Lower leg skin (tissue), 4 donors: ENCODE measurements around the gene OGFOD1. TPM values are rescaled to one million over a fixed set of nuclear protein-coding genes. Genes with fewer than 3 reads are reported as not detected.

ENCODE experiments used
- DNase-seq, 2 donors: peaks; one replicate each; pipeline ENCODE4 v3.0.0-alpha.2; 2019; ENCODE audit warnings: low spot score in 2 of 2
- H3K4me3 ChIP-seq: fragments of 200-600 bp; sonication (generic); 2 replicates; pipeline ENCODE4 v1.5.1; 2017; ENCODE audit warnings: mild to moderate bottlenecking, low read depth; ENCODE audit not compliant: poor library complexity, severe bottlenecking
- POLR2A ChIP-seq, 2 donors: fragments of 450-650 bp; IDR thresholded peaks; one replicate each; pipeline ENCODE4 v1.6.1; 2016 to 2017; ENCODE audit warnings: antibody characterized with exemption in 2 of 2, mild to moderate bottlenecking in 1 of 2, moderate library complexity in 1 of 2
- WGBS, 2 donors: methylation state at CpG; one replicate each; pipeline ENCODE4 v1.1.5; 2018; 5-methylcytosine and 5-hydroxymethylcytosine counted together
- intact Hi-C: fragments of 100-400 bp; cut with DNase I; formaldehyde crosslinking; loops from one replicate; pipeline ENCODE4 v1.15.0; 2023; ENCODE audit warnings: low total_unique reads
- total RNA-seq, 4 donors: library from RNA; depleted of rRNA; stranded (reverse); fragments of >200 nt; gene quantifications; one replicate each; pipeline ENCODE4 v1.1.0, GENCODE V29; 2016
- TF ChIP-seq, protein P1 (sequence below), 3 donors: fragments of 450-650 bp; IDR thresholded peaks; one replicate each; pipeline ENCODE4 v1.5.1; 2016; ENCODE audit warnings: antibody characterized with exemption in 3 of 3, mild to moderate bottlenecking in 3 of 3, moderate library complexity in 2 of 3

The OGFOD1 gene
- total RNA-seq, 4 donors from 2014 or later, result 17.0 to 42.2 (median 34.6) TPM

DNA sequence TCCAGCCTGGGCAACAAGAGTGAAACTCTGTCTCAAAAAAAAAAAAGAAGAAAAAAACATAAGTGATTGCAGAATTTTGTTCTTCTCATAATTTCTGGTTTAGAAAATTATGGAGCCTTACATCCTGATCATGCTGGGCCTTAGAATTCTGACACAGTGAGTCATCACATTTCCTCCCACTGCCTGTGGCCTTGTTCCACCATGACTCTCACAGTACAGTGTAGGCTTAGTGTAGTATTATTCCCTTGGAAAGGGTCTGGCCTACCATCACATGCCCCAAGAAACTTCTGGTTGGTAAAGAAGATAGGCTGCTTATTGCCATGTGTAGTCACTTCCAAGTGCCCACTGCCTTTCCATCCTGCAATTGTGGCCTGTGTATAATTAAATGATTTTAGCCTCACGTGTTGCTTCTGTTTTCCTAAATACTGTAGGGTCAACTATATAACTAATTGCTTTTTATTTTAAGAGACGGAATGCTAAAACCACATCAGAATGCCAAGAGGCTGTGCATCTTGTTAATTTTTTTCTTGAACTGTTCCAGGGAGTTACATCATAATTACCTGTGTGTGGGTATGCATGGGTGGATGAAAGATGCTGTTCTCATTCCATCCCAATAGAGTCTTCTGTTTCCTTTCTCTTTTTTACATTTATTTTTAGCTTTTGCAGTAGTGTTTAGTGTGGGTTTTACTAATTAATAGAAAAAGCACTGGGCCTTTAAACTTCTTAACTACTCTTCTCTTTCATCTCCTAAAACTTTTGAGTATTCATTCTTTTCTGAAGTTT, 25.9 kb downstream of the OGFOD1 start:
- intact Hi-C loops, result no loop called here
- TF ChIP-seq, protein P1, sequence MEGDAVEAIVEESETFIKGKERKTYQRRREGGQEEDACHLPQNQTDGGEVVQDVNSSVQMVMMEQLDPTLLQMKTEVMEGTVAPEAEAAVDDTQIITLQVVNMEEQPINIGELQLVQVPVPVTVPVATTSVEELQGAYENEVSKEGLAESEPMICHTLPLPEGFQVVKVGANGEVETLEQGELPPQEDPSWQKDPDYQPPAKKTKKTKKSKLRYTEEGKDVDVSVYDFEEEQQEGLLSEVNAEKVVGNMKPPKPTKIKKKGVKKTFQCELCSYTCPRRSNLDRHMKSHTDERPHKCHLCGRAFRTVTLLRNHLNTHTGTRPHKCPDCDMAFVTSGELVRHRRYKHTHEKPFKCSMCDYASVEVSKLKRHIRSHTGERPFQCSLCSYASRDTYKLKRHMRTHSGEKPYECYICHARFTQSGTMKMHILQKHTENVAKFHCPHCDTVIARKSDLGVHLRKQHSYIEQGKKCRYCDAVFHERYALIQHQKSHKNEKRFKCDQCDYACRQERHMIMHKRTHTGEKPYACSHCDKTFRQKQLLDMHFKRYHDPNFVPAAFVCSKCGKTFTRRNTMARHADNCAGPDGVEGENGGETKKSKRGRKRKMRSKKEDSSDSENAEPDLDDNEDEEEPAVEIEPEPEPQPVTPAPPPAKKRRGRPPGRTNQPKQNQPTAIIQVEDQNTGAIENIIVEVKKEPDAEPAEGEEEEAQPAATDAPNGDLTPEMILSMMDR (IDR thresholded peaks at IDR 0.05), result no peak
- TF ChIP-seq POLR2A (IDR thresholded peaks at IDR 0.05), result no peak
- 76% methylated on average over 2 of the region's 2 CpGs for WGBS, 2 donors
- H3K4me3 ChIP-seq, result no peak overlapping the region
- no peak for DNase-seq

DNA sequence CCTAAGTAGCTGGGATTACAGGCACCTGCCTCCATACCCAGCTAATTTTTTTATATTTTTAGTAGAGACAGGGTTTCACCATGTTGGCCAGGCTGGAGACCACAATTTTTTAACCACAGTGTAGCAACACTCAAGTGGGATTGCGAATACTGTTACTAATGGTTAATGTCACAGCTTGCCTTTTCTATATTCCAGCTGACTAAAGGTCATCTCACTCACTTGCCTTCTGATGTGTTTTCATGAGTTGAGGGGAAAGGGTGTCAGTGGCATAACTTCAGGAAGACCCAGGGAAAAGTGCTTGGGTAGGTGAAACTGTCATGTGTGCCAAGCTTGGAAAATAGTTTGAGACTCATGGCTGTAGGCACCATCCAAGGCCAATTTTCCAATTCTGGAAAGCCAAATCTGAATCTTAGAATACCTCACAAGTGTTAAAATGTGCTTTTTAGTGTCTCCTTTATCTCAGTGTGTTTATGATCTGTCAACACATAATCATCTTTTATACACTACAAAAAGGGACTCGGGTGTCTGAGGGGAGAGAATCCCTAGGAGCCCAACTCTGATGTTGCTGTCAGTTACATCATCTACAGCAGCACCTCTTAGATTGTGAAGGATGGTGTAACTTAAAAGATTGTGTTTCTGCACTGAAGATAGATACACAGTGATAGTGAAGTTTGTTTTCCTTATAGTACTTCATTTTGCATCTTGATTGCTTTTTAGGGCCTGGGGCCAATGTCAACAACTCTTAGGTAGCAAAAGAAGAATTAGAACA, 27.1 kb downstream of the OGFOD1 start:
- DNase-seq, result no peak
- 78 to 81% methylated on average over 2 of the region's 2 CpGs for WGBS, 2 donors
- TF ChIP-seq POLR2A (IDR thresholded peaks at IDR 0.05), result no peak
- TF ChIP-seq, protein P1 (IDR thresholded peaks at IDR 0.05), result no peak
- intact Hi-C loops, result no loop called here
- H3K4me3 ChIP-seq, result no peak overlapping the region

DNA sequence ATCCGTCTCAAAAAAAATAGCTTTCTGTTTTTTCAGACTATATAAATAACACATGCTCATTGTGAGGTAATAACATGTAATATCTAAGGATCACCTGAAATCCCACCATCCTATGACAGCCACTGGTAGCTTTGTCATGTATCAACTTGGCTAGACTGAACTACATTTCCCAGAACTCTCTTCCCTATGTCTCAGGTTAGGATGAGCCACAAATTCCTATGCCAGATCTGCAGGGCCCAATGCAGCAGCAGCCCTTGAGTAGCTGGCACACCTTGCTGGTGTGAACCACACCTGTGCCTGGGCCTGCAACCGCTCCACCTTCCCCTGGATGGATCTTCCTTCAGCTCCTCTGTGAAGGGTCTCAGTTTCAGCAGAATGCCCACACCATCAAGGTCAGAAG, 28.1 kb downstream of the OGFOD1 start:
- intact Hi-C loops, result no loop called here
- DNase-seq, result no peak
- no peak overlapping the region for H3K4me3 ChIP-seq
- WGBS, 2 donors, result 75 to 80% methylated on average over 2 of the region's 2 CpGs
- TF ChIP-seq, protein P1 (IDR thresholded peaks at IDR 0.05), result no peak
- TF ChIP-seq POLR2A (IDR thresholded peaks at IDR 0.05), result no peak

DNA sequence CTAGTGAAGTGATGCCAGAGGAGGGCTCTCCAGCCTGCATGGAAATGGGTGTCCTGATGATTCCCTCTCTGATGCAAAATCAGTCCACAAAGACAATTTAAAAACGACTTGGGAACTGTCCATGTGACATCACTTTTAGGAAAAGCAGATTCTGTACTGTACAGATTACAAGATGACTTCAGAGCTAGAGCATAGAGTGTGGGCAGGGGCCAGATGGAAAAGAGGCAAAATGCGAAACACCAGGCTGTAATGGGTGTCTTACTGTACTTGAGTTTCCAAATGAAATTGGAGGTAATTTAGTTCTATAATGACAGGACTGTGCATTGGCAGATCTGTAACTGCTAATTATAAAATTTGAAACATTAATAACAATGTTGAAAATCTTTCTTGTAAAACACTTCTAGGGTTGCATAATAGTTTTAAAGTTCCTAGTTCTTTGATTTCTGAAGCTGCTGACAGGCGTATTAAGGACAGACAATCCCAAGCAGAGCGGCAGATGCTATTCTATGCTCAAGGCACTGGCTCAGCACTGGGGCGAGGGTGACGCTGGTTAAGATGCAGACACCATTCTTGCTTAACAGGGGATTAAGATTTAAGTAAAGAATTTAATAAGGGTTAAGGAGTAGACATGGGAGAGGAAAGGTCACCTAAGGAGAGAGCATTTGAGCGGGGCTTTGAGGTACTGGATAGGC, 29.6 kb downstream of the OGFOD1 start:
- DNase-seq, result no peak
- no peak for TF ChIP-seq POLR2A (IDR thresholded peaks at IDR 0.05)
- TF ChIP-seq, protein P1 (IDR thresholded peaks at IDR 0.05), result no peak
- no peak overlapping the region for H3K4me3 ChIP-seq
- intact Hi-C loops, result no loop called here
- 78 to 80% methylated on average over 7 of the region's 7 CpGs for WGBS, 2 donors

DNA sequence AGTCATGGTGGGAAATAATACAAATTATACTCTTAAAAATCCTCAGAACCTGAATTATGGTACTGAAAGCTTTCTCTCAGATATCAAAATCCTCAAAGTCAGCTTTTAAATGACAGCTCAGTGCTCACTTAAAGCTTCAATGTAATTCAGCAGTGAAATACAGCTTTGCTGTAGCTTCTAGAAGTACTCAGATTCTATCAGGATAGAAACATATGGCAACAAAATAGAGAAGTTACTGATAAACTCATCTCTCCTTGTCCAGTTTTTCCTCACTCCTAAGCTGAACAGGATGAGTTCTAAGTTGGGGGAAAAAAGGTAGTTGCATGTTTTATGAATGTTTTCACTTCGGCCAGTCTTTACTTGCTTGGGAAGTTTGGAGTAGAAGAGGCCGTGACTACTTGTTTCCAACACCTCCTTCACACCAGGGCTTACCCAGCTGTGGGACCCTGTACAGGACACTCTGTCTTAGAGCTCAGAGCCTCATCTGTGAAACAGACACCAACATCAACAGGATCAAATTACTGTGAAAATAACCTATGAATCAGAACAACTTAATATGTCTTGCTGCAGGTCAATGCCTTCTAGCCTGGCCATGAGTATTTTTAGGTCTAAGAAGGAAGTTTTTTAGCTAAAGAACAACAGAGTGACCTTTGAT, 30.2 kb downstream of the OGFOD1 start:
- no peak for TF ChIP-seq POLR2A (IDR thresholded peaks at IDR 0.05)
- TF ChIP-seq, protein P1 (IDR thresholded peaks at IDR 0.05), result no peak
- no peak for DNase-seq
- intact Hi-C loops, result no loop called here
- 91 to 97% methylated on average over 2 of the region's 2 CpGs for WGBS, 2 donors
- no peak overlapping the region for H3K4me3 ChIP-seq
